A673 (cell line): Measurements from ENCODE around the gene BCL2. TPM values are rescaled to one million over a fixed set of nuclear protein-coding genes. Genes with fewer than 3 reads are reported as not detected.

Experiments
- BruUV-seq: library from RNA; stranded (reverse); fragments of 400-500 nt; replicated peaks from 2 replicates; lab custom pipeline; 2021; lab: Mats Ljungman, UMichigan
- CTCF ChIA-PET: fragments of 300-600 bp; sonication (Branson Sonifier 250); formaldehyde crosslinking; loops from one replicate; lab custom pipeline; 2022; ENCODE audit warnings: antibody characterized with exemption; lab: Charles Lee
- POLR2A ChIA-PET: fragments of 300-600 bp; sonication (Branson Sonifier 250); formaldehyde crosslinking; loops from one replicate; lab custom pipeline; 2022; ENCODE audit warnings: antibody characterized with exemption; ENCODE audit not compliant: low non-redundant PET; lab: Charles Lee
- DNase-seq: peaks from one replicate; pipeline ENCODE4 v3.0.0-alpha.2; 2015; ENCODE audit warnings: low spot score
- H3K27ac ChIP-seq: fragments of 200-600 bp; sonication (generic); 2 replicates; pipeline ENCODE4 v1.5.1; 2016; ENCODE audit warnings: mixed run types, low read depth, mild to moderate bottlenecking, mixed read lengths, antibody characterized with exemption, low read length; ENCODE audit not compliant: poor library complexity, severe bottlenecking
- H3K27me3 ChIP-seq: fragments of 200-600 bp; sonication (generic); replicated peaks from 2 replicates; pipeline ENCODE4 v1.6.1; 2017; ENCODE audit warnings: mixed run types, low read depth, mild to moderate bottlenecking, mixed read lengths, antibody characterized with exemption, low read length; ENCODE audit not compliant: insufficient read depth, poor library complexity
- H3K36me3 ChIP-seq: fragments of 200-600 bp; sonication (generic); 2 replicates; pipeline ENCODE4 v1.6.1; 2016; ENCODE audit warnings: mixed run types, mild to moderate bottlenecking, mixed read lengths, antibody characterized with exemption, low read length; ENCODE audit not compliant: insufficient read depth, poor library complexity, severe bottlenecking
- H3K4me1 ChIP-seq: fragments of 200-600 bp; sonication (generic); 2 replicates; pipeline ENCODE4 v1.6.1; 2017; ENCODE audit warnings: mixed run types, mild to moderate bottlenecking, mixed read lengths, antibody characterized with exemption, low read length; ENCODE audit not compliant: insufficient read depth, poor library complexity, severe bottlenecking
- H3K4me3 ChIP-seq: fragments of 200-600 bp; sonication (generic); 2 replicates; pipeline ENCODE4 v1.5.1; 2016; ENCODE audit warnings: low read depth, mixed run types, mild to moderate bottlenecking, mixed read lengths, low read length; ENCODE audit not compliant: poor library complexity, severe bottlenecking
- H3K9me3 ChIP-seq: fragments of 200-600 bp; sonication (generic); 2 replicates; pipeline ENCODE4 v1.6.1; 2016; ENCODE audit warnings: mixed run types, low read depth, mild to moderate bottlenecking, mixed read lengths, antibody characterized with exemption, low read length; ENCODE audit not compliant: poor library complexity, severe bottlenecking
- EZH2 ChIP-seq: fragments of 200-600 bp; sonication (generic); IDR thresholded peaks from 2 replicates; pipeline ENCODE4 v1.6.1; 2017; ENCODE audit warnings: borderline replicate concordance, low read depth, mild to moderate bottlenecking, mixed read lengths, antibody characterized with exemption, low read length; ENCODE audit not compliant: poor library complexity, severe bottlenecking
- intact Hi-C: fragments of 100-400 bp; cut with micrococcal nuclease; formaldehyde crosslinking; loops from one replicate; pipeline ENCODE4 v1.10.0; 2022; ENCODE audit not compliant: unreplicated experiment
- total RNA-seq: library from RNA; stranded (reverse); gene quantifications from 2 replicates; pipeline ENCODE4 v1.2.3, GENCODE V29; 2021
- TF ChIP-seq, protein P1 (sequence below): fragments of 300-800, 200-600 bp; sonication (generic); conservative IDR thresholded peaks from 2 replicates; pipeline ENCODE4 v1.5.1; 2017; ENCODE audit warnings: low read depth, mild to moderate bottlenecking, antibody characterized with exemption, low read length, moderate library complexity, mixed read lengths

BCL2 gene
- total RNA-seq, 1 experiment from 2014 or later, result 24.9 TPM

DNA sequence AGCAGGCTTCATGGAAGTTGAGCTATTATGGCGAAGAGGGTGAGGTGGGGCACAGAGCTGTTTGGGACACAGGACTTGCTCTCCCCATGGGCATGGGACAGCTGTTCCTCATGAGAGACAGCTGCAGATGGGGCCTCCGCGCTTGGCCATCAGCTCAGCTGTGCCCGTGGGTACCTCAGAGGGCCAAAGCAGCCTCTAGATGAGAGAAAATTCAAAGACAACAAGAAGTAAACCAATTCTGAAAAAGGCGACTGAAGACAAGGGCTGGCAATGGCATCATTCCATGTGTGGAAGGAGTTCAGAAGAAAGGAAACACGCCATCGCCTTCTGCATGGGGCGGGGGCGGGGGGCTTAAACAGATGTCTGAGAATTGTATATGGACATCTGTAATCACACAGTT, 136.2 kb downstream of the BCL2 start:
- ChIA-PET POLR2A (interaction anchor here (0.6 kb wide), 1 partner anchor 108 kb away, joined by 6 read pairs; no protein-coding TSS in a partner anchor), CTCF (no interaction called here)
- Histone ChIP-seq H3K4me3 (no peak overlapping the region), H3K27me3 (no peaks in the 10 kb centered on the region), H3K36me3 (no peaks in the 10 kb centered on the region), H3K9me3 (no peaks in the 10 kb centered on the region), H3K27ac (no peak overlapping the region), H3K4me1 (peaks cover 45% of the 10 kb centered on the region)
- intact Hi-C loops, result no loop called here
- TF ChIP-seq, protein P1, sequence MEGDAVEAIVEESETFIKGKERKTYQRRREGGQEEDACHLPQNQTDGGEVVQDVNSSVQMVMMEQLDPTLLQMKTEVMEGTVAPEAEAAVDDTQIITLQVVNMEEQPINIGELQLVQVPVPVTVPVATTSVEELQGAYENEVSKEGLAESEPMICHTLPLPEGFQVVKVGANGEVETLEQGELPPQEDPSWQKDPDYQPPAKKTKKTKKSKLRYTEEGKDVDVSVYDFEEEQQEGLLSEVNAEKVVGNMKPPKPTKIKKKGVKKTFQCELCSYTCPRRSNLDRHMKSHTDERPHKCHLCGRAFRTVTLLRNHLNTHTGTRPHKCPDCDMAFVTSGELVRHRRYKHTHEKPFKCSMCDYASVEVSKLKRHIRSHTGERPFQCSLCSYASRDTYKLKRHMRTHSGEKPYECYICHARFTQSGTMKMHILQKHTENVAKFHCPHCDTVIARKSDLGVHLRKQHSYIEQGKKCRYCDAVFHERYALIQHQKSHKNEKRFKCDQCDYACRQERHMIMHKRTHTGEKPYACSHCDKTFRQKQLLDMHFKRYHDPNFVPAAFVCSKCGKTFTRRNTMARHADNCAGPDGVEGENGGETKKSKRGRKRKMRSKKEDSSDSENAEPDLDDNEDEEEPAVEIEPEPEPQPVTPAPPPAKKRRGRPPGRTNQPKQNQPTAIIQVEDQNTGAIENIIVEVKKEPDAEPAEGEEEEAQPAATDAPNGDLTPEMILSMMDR, result no peak
- no peak for TF ChIP-seq EZH2
- DNase-seq, result no peak
- no TSS peak for BruUV-seq

DNA sequence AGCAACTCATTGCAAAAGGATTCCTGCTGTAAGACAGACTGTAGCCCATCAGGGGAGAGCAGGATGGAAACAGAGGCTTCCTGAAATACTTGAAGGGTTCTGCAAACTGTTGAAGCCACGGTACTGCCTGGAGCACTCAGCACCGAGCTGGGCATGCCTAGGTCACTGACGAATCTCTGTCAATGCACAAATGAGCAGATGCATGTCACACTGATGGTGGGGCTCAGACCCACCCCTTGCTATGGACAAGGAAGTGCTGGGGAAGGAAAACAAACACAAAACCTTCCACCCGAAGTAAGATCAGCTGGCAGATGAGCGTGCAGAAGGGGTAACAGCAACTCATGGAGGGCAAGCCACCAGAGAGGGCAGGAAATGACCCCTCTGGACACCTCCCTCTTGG, 136.7 kb downstream of the BCL2 start:
- CTCF ChIA-PET, result no interaction called here
- intact Hi-C loops, result no loop called here
- no peaks in the 10 kb centered on the region for H3K36me3 ChIP-seq
- TF ChIP-seq, protein P1, result no peak
- TF ChIP-seq EZH2, result no peak
- no peak overlapping the region for H3K27ac ChIP-seq
- peaks cover 50% of the 10 kb centered on the region for H3K4me1 ChIP-seq
- H3K4me3 ChIP-seq, result no peak overlapping the region
- H3K27me3 ChIP-seq, result no peaks in the 10 kb centered on the region
- POLR2A ChIA-PET, result no interaction called here
- H3K9me3 ChIP-seq, result no peaks in the 10 kb centered on the region
- no peak for DNase-seq
- no TSS peak for BruUV-seq

DNA sequence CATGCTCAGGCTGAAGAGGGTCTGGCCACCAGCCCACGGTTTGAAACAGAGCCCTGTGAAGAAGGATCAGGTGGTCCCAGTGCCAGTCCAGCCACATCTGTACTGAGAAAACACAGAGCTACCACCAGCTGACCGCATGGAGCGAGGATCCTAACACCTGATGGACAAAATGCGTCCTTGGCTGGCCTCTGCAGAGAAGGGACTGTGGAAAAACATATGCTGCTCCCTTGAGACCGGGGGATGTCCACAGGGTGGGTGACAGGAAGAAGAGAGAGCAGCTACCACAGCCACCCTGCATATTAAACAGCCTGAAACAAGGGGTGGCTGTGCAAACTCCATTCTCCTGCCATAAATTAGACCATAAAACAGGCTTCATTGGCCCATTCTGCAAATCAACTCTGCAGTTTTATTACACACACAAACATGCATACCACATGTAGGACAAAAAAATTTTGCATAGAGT, 137.2 kb downstream of the BCL2 start:
- no peaks in the 10 kb centered on the region for H3K9me3 ChIP-seq
- POLR2A ChIA-PET, result no interaction called here

More for the DNA sequence above, 137.2 kb downstream of the BCL2 start:
- Histone ChIP-seq H3K4me1 (peaks cover 51% of the 10 kb centered on the region), H3K4me3 (no peak overlapping the region), H3K27ac (no peak overlapping the region), H3K36me3 (no peaks in the 10 kb centered on the region), H3K27me3 (no peaks in the 10 kb centered on the region)
- no peak for DNase-seq
- CTCF ChIA-PET, result no interaction called here
- intact Hi-C loops, result no loop called here
- no TSS peak for BruUV-seq
- TF ChIP-seq EZH2, result no peak
- TF ChIP-seq, protein P1, result no peak
